K562 (cell line): ENCODE results near the gene ATP2A3. TPM values are rescaled to one million over a fixed set of nuclear protein-coding genes. Genes with fewer than 3 reads are reported as not detected.
A peak's percentile ranks its signal among the peaks of the same experiment; 100 is the strongest.

Experiments used
- CBFA2T3 ChIP-seq: fragments of 450-650 bp; IDR thresholded peaks from 2 replicates; pipeline ENCODE4 v1.6.1; 2017
- COPS2 ChIP-seq: fragments of 450-650 bp; conservative IDR thresholded peaks from 2 replicates; pipeline ENCODE4 v1.6.1; 2016; ENCODE audit warnings: mild to moderate bottlenecking, moderate library complexity
- HDAC1 ChIP-seq, 2 experiments: fragments of 450-650 bp; IDR thresholded peaks; 2 replicates each; pipeline ENCODE4 v1.6.1; 2016 to 2017; ENCODE audit warnings: inconsistent platforms in 1 of 2, mild to moderate bottlenecking in 1 of 2, moderate library complexity in 1 of 2
- KLF1 ChIP-seq: fragments of 450-650 bp; IDR thresholded peaks from 2 replicates; pipeline ENCODE4 v1.6.1; 2016; ENCODE audit warnings: missing genetic modification characterization, missing compliant biosample characterization
- KLF10 ChIP-seq: fragments of 250-450 bp; sonication (Bioruptor Pico); IDR thresholded peaks from 2 replicates; pipeline ENCODE4 v1.6.1; 2021; ENCODE audit warnings: matching md5 sums
- PYGO2 ChIP-seq: fragments of 450-650 bp; IDR thresholded peaks from 2 replicates; pipeline ENCODE4 v1.6.1; 2016; ENCODE audit warnings: mild to moderate bottlenecking, missing genetic modification characterization, moderate library complexity, missing compliant biosample characterization
- SMARCC2 ChIP-seq: fragments of 450-650 bp; IDR thresholded peaks from 2 replicates; pipeline ENCODE4 v1.6.1; 2017; ENCODE audit warnings: antibody characterized with exemption, moderate library complexity, mild to moderate bottlenecking, low read depth
- TCF3 ChIP-seq: sonication (generic); formaldehyde crosslinking; IDR thresholded peaks from 2 replicates; pipeline ENCODE4 v1.4.0; 2020; ENCODE audit warnings: mild to moderate bottlenecking, missing genetic modification reagents
- TEAD4 ChIP-seq, 2 experiments: sonication (generic) in 1 of 2; formaldehyde crosslinking in 1 of 2; IDR thresholded peaks; 2 replicates each; pipeline versions ENCODE4 v1.6.1 to v1.8.0; 2012 to 2022; ENCODE audit warnings: borderline replicate concordance in 1 of 2, inconsistent platforms in 1 of 2, low read length in 1 of 2, mild to moderate bottlenecking in 1 of 2, missing genetic modification reagents in 1 of 2
- ZEB2 ChIP-seq: fragments of 450-650 bp; IDR thresholded peaks from 2 replicates; pipeline ENCODE4 v1.6.1; 2016
- ZKSCAN3 ChIP-seq: fragments of 250-450 bp; sonication (Bioruptor Pico); IDR thresholded peaks from 2 replicates; pipeline ENCODE4 v1.4.0; 2020
- ZNF134 ChIP-seq: fragments of 250-450 bp; sonication (Bioruptor Pico); conservative IDR thresholded peaks from 2 replicates; pipeline ENCODE4 v1.4.0; 2020
- ZNF140 ChIP-seq: fragments of 250-450 bp; sonication (Bioruptor Pico); IDR thresholded peaks from 2 replicates; pipeline ENCODE4 v1.8.0; 2021; ENCODE audit warnings: moderate library complexity, mild to moderate bottlenecking, inconsistent platforms
- polyA plus RNA-seq, 8 experiments: library from polyadenylated mRNA; depleted of rRNA in 4 of 8; stranded (reverse) in 5 of 8; unstranded in 3 of 8; fragments of >200 nt; fragmentation: Nextera tagmentation in 2 of 8; fragmentation: Illumina TruSeq in 1 of 8; extraction: Ambion mirVana in 2 of 8; extraction: Trizol in 1 of 8; gene quantifications; 2 replicates each; pipeline versions ENCODE4 v1.2.1 to v1.2.3, GENCODE V29; 2011 to 2014; ENCODE audit warnings: inconsistent platforms in 1 of 8, missing spikeins in 1 of 8
- total RNA-seq, 7 experiments: library from RNA; depleted of rRNA in 6 of 7; stranded (reverse); fragments of >200 nt in 6 of 7; fragmentation: Illumina TruSeq in 2 of 7; extraction: Trizol in 2 of 7; gene quantifications; 2 replicates each; pipeline versions ENCODE4 v1.2.1 to v1.2.3, GENCODE V29; 2011 to 2021; ENCODE audit warnings: low replicate concordance in 1 of 7
- TF ChIP-seq, protein P1 (sequence below): IDR thresholded peaks from 3 replicates; pipeline ENCODE4 v1.6.1; 2011; ENCODE audit warnings: borderline replicate concordance, mild to moderate bottlenecking; ENCODE audit not compliant: insufficient read length, insufficient read depth
- TF ChIP-seq, protein P2 (sequence below): sonication (generic); formaldehyde crosslinking; IDR thresholded peaks from 2 replicates; pipeline ENCODE4 v1.8.0; 2023; ENCODE audit warnings: mild to moderate bottlenecking, missing genetic modification reagents
- TF ChIP-seq, protein P3 (sequence below): fragments of 450-650 bp; formaldehyde crosslinking; IDR thresholded peaks from 2 replicates; pipeline ENCODE4 v1.4.0; 2022; ENCODE audit warnings: missing genetic modification characterization

The ATP2A3 gene
- total and polyA plus RNA-seq, 9 of the 15 experiments (the other 6 are each of a cell fraction or from before 2014, with no cell fraction given) = 0.65 to 103 (median 31.3) TPM

DNA sequence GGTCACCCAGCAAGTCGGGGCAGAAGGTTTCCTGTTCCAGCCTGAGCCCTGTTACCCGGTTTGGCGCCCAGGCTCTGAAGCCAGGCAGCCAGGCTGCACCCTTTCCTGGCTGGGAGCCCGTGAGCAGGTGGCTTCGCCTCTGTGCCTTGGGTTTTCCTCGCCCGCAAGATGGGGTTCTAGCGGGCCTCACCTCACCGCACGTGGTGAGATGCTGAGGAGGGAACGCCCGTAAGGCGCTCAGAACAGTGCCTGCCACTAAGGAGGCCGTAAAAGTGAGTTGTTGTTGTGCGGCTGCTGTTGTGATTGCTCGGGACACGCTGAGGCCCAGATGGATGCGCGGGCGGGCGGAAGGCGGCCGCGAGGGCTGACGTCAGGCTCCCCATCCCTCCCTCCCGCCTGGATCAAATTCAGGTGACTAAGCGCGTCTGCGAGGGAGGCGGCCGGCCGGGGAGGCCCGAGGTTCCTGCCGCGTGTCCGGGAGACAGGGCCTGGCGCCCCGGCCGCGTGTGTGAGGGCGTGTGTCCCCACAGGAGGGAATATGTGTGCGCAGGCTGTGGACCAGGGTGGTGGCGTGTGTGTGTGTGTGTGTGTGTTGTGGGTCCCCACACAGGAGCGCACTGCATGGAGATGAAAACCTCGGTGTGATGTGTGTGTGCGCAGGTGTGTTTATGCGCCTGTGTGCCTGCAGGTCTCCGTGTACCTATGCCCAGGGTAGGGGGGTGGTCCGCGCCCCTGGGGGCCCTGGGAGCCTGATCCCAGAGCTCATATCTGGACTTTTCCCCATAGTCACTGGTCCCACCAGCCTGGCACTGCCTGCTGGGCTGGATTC is 75.7 kb downstream of the ATP2A3 start (continued):
- TF ChIP-seq KLF10 (CRISPR knock-in tag) (no peak), PYGO2 (tag) (no peak), HDAC1 (IDR thresholded peaks at IDR 0.05) (peak in 1 of 2 experiments; percentile 71; a peak in 1 of 4 replicates), COPS2 (no peak), TEAD4 (IDR thresholded peaks at IDR 0.05; ENCODE audit: low read length) (no peak), TEAD4 (CRISPR knock-in tag; IDR thresholded peaks at IDR 0.05; ENCODE audit: borderline replicate concordance) (no peak), ZNF134 (CRISPR knock-in tag) (no peak), KLF1 (tag) (no peak), SMARCC2 (no peak), ZKSCAN3 (CRISPR knock-in tag) (no peak), ZNF140 (no peak), CBFA2T3 (peak; percentile 11; the same call in 1 of the 2 replicates), TCF3 (CRISPR knock-in tag) (0 out of 2 replicates have a peak, but pooled peaks have one; percentile 17), ZEB2 (peak; percentile 67; the same call in 1 of the 2 replicates)
- TF ChIP-seq, protein P1, sequence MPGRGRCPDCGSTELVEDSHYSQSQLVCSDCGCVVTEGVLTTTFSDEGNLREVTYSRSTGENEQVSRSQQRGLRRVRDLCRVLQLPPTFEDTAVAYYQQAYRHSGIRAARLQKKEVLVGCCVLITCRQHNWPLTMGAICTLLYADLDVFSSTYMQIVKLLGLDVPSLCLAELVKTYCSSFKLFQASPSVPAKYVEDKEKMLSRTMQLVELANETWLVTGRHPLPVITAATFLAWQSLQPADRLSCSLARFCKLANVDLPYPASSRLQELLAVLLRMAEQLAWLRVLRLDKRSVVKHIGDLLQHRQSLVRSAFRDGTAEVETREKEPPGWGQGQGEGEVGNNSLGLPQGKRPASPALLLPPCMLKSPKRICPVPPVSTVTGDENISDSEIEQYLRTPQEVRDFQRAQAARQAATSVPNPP = no peak
- TF ChIP-seq, protein P2, sequence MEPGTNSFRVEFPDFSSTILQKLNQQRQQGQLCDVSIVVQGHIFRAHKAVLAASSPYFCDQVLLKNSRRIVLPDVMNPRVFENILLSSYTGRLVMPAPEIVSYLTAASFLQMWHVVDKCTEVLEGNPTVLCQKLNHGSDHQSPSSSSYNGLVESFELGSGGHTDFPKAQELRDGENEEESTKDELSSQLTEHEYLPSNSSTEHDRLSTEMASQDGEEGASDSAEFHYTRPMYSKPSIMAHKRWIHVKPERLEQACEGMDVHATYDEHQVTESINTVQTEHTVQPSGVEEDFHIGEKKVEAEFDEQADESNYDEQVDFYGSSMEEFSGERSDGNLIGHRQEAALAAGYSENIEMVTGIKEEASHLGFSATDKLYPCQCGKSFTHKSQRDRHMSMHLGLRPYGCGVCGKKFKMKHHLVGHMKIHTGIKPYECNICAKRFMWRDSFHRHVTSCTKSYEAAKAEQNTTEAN (CRISPR knock-in tag) = no peak
- TF ChIP-seq, protein P3, sequence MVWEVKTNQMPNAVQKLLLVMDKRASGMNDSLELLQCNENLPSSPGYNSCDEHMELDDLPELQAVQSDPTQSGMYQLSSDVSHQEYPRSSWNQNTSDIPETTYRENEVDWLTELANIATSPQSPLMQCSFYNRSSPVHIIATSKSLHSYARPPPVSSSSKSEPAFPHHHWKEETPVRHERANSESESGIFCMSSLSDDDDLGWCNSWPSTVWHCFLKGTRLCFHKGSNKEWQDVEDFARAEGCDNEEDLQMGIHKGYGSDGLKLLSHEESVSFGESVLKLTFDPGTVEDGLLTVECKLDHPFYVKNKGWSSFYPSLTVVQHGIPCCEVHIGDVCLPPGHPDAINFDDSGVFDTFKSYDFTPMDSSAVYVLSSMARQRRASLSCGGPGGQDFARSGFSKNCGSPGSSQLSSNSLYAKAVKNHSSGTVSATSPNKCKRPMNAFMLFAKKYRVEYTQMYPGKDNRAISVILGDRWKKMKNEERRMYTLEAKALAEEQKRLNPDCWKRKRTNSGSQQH (CRISPR knock-in tag) = no peak
